ENCODE results near the gene CPA1.

Gene CPA1

DNA sequence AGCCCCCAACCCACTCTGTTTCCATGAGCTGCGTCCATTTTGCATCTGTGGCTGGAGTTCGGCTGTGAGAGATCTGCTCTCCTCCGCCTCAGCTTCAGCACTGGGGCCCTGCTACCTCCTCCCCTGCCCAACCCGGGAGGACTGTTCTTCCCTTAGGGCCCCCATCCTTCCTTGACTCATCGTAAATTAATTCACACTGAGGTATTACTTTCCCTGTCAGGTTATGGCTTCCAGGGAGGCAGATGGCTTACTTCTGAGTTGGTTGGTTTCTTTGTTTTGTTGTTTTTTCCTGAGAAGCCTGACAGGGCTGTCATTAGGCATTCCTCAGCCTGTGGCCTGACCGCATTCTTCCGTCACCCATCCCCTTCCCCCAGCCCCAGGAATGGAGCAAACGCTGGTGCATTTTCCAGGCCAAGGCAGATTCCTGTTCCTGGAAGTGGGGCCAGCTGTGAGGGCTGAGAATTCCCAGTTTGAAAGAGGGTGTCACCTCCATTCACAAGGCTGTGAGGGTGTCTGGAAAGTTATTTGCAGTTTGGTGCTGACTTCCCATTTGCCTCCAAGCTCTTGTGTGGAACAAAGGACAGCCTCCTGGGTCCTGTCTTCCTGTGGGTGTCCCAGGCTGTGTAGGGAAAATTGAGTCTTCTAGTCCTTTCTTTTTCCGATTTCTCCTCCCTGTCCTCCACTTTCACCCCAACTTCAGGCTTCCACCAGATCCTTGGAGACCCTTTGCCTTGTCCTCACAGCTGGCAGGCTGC lies 24.0 kb upstream of the CPA1 start:
- DNase-seq (ENCODE audit: low spot score), result no peak

DNA sequence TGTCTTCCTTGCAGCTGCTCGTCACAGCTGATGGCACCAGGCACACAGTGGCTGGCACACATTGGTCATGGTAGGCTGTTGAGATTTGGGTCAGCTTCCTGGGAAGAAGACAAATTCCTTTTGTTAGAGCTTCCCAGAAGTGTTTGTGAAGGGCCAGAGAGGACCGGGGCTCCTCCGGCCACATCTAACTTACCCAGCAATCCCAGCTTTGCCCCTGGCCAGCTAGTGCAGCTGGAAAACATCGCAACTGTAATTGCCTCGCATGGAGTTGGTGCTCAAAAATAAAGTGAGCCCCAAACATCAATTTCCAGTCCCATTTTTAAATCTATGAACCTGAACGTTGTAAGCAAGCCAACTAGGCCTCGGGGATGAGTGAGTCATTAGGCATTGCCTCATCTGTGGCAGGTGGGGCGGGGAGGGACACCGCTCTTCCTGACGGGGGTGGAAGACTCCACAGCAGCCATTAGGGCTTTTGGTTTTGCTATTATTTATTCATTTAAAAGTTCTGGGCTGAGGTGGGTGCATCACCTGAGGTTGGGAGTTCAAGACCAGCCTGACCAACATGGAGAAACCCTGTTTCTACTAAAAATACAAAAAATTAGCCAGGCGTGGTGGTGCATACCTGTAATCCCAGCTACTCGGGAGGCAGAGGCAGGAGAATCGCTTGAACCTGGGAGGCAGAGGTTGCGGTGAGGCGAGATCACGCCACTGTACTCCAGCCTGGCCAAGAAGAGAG lies 23.2 kb upstream of the CPA1 start:
- no peak for DNase-seq (ENCODE audit: low spot score)

DNA sequence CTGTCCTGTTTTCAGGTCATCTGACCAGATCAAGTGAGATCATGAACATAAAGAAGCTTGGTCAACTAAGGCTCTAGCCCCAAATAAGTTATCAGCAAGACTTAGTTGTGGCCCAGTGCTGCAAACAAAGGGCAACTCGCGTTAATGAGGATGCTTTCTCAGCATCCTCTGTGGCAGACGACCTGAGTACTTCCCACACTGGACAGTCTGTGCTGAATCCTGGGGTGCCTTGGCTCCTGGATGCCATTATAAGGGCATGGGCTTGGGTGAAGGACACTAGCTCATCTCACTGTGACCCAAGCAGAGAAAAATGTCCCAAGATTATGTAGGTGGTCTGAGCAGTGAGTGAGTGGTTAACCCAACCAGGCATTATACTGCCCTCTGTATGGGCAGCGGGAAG lies 21.8 kb upstream of the CPA1 start:
- no peak for DNase-seq (ENCODE audit: low spot score)

DNA sequence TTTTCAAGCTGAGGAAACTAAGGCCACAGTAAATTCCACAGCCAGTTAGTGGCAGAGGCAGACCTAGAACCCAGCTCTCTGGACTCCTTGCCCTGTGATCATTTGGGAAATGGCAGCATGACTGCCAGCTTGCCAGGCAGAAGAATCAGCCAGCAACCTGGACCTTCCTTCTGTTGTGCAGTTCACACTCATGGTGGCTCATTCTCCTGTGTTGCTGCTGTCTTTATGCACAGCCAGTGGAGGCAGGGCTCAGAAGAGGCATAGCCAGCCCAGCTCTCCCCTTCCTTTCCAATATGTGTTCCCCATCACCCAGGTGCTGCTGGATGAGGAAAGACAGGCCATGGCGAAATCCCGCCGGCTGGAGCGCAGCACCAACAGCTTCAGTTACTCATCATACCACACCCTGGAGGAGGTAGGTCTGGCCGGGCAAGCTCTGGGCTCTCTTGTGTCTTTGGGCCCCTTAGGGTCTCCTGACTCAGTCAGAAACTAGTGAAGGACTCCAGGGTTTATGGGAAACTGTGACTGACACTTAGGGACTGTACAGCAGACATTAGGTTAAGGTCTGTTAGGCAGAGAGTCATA lies 20.9 kb upstream of the CPA1 start:
- no peak for DNase-seq (ENCODE audit: low spot score)

DNA sequence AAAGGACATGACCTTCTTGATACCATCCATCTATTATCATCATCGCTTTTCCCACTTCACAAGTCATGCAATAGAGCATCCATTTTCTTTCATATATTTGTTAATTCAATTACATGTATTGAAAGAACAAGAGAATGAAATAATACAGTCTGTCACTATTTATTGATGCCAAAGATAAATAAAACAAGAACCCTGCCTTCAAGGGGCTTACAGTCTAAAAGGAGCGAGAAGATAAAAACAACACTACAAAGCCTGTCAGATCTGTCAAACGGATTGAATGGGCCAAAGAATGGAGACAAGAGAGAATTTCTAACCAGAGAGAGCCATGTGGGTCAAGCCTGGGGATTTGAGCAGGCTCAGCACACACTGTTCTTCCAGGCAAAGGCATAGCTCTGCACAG lies 19.8 kb upstream of the CPA1 start:
- DNase-seq (ENCODE audit: low spot score), result no peak

DNA sequence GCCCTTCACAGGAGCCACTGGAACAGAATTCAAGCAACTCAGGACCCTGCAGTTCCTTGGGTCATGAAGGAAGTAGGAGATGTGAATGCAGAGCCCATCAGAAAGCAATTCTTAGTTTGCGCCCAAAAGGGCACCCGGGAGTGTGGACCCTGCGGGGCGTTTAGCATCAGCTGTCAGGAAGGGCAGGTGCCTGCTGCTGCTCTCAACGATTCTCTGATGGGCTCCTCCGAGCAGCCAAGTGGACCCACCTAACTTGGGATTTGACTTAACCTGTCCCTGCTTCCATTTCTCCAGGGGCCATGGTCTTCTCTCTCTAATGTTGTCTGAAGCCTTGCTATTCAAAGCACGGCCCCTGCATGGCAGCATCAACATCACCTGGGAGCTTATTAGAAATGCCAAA lies 18.6 kb upstream of the CPA1 start:
- DNase-seq (ENCODE audit: low spot score), result no peak

DNA sequence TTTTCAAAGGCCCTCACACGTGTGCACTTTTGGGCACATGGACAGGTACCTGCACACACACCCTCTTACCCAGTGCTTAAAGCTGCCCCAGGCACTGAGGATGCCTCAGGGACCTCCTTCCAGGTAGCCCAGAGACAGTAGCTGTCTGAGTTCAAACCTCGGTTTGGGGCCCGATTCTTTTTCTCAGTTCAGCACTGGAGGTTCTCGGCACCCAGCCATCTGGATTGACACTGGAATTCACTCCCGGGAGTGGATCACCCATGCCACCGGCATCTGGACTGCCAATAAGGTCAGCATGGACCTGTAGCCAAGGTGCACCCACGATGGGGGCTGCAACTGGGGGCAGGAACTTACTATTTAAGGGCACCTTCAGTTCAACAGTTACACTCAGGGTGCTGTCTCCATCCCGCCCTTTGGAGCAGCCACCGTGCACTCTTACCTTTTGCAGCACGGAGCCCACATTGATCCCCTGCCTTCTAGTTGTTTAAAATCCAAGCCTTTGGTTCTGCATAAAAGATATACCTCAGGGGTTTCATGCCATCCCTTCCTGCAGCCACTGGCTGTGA lies 18.0 kb upstream of the CPA1 start:
- DNase-seq (ENCODE audit: low spot score), result no peak

DNA sequence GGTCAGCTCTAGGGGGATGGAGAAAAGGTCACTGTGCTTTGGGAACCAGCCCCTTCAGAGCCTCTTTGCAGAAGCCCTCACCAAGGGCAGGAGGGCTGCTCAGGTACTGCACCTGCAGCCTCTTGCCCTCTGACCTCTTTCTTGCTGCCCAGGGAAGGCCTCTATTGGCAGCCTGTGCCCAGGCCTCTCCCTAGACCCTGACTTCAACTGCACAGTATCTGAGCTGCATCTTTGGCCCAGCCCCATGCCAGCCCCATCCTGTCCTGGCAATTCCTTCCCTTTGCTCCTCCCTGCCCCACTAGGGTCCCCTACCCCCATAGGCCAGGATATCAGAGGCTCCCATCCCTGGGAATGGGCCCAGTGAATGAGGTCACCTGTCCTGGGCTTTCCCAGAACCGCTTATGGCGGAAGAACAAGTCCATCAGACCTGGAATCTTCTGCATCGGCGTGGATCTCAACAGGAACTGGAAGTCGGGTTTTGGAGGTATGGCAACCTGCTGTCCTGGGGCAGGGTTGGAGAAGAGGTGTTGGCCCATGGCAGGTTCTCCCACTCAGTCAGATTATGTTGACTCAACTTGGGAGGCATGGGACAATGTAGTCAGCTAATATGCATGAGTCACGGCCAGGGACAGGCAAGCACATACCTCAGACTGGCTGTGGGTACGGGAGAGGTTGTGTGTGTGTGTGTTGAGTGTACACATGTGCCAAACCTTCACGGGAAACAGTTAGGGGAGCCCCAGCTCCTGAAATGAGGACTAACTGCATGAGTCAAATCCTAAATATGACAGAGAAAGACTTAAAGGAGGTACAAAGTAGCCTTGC lies 17.1 kb upstream of the CPA1 start:
- DNase-seq (ENCODE audit: low spot score), result no peak

DNA sequence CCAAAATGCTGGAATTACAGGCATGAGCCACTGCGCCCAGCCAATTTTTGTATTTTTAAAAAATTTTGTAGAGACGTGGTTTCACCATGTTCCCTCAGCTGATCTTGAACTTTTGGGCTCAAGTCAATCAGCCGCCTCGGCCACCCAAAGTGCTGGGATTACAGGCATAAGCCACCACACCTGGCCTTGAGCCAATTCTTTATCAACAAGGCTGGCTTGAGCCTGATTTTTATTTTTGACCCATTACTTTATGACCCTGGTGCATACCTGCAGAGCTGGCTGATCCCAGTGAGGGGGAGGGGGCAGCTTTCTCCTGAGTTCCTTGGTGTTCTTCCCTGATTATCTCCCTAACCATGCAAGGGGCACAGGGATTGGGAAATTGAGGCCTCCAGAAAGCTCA lies 15.8 kb upstream of the CPA1 start:
- no peak for DNase-seq (ENCODE audit: low spot score)

DNA sequence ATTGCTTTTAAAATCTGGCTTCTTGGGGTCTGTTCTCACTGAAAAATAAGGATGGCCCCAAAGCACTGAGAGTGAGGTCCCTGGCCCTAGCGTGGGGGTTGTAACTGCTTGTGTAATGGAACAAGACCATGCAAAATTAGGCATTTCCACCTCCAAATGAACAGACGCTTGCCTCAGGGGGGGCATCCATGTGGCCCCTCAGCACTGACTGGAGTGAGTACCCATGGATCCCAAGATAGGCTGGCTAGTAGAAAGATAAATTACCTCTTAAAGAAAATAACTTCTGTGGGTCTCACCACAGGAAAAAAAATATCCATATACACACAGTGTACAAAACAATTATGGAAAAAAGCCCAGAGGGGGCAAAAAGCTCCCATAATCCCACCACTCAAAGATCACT lies 15.2 kb upstream of the CPA1 start:
- DNase-seq (ENCODE audit: low spot score), result no peak

DNA sequence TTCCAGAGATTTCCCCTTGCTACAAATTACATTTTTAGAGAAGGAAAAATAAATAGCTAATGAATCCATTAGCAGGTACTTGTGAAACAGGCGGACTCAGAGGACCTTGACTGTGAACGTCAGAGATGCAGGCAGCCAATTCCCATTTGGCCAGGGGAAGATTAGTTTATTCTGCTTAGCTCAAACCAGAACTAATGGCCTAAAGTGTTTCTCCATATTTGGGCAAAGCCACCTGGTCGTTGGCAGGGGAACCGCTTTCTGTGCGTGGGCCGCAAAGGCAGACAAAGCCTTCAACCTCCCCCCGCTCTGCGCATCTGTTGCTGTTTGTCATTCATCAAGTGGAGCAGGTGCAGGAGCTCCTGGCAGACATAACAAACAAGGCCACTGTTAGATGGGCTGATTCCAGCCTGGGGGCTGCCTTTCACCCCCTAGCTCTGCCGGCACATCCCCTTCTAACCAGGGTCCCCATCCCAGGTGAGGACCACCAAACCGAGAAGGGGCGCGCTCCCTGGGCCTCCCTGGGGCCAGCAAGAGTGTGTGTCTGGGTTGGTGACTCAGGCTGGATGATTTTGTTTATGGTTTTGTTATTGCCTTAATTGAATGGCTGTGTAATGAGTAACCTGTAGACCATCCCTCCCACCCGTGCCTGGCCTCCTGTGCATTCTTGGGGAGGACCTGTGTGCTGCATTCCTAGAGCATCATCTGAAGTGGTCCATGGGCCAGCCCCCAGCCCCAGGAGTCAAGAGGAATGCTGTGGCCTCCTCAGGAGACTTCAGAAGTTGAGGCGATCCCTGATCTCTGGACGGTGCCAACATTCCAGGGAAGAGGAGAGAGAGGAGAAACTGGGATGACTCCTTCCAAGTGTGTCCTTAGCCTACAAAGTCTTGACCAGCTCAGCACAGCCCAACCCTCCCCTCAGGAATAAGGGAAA lies 14.5 kb upstream of the CPA1 start:
- no peak for DNase-seq (ENCODE audit: low spot score)

DNA sequence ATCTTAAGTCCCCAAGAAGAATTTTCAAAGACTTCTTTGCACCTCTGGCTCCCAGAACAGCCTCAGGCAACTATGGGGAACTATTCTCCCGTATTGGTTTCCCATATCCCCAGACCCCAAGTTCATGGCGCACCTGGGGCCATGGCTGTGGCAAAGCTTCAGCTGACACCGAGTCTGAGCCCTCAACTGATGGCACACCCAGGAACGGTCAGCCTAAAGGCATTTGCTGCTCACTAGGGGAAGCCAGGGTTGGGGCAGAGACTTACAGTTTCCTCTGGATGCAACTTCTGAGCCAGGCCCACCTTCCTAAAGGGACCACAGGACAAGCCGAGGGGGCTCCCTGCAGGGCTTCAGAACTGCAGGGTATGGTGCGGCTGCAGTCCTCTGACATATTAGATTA lies 13.7 kb upstream of the CPA1 start:
- no peak for DNase-seq (ENCODE audit: low spot score)

DNA sequence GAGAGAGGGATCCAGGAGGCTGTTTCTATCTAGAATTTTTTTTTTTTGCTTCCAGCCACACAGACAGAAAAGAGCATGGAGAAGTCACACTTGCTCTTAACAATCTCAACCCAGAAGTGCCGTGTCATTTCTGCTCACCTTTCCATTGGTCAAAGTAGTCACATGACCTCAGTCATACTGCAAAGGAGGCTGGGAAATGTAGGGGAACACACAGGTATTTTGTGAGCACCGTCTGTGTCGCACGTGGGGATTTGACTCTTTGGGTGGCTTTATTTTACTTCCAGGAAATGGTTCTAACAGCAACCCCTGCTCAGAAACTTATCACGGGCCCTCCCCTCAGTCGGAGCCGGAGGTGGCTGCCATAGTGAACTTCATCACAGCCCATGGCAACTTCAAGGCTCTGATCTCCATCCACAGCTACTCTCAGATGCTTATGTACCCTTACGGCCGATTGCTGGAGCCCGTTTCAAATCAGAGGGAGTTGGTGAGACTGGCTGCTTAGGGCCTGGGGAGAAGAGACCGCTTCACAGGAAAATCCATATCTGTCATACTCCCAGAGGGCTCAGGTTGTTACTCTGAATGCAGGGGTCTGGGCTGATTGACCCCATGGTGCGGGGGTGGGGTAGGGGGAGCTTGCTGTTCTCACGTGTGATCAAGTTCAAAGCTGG lies 13.1 kb upstream of the CPA1 start:
- peak; percentile 34 for DNase-seq (ENCODE audit: low spot score)

DNA sequence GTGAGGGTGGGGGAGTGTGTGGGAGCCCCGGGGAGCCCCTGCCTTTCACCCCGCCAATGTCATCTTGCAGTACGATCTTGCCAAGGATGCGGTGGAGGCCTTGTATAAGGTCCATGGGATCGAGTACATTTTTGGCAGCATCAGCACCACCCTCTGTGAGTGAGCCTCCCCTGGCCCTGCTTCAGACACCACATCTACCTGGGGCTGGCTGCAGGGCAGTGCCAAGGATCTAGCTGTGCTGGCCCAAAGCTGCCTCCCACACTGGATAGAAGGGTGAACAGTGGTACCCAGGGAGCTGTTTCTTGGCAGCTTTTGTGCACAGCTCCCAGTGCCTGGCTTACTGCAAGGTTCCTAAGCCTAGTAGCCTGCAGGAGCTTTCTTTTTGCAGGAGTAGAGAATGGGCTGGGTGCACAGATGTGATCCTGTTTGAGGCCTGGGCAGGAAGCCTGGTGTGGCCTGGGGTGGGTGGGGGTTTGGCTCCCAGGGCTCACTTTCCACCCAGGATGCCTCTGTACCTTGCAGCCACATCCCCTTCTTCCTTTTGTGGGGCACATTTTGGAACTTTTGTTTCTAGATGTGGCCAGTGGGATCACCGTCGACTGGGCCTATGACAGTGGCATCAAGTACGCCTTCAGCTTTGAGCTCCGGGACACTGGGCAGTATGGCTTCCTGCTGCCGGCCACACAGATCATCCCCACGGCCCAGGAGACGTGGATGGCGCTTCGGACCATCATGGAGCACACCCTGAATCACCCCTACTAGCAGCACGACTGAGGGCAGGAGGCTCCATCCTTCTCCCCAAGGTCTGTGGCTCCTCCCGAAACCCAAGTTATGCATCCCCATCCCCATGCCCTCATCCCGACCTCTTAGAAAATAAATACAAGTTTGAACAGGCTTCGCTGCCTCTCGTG lies 12.2 kb upstream of the CPA1 start:
- DNase-seq (ENCODE audit: low spot score), result no peak

DNA sequence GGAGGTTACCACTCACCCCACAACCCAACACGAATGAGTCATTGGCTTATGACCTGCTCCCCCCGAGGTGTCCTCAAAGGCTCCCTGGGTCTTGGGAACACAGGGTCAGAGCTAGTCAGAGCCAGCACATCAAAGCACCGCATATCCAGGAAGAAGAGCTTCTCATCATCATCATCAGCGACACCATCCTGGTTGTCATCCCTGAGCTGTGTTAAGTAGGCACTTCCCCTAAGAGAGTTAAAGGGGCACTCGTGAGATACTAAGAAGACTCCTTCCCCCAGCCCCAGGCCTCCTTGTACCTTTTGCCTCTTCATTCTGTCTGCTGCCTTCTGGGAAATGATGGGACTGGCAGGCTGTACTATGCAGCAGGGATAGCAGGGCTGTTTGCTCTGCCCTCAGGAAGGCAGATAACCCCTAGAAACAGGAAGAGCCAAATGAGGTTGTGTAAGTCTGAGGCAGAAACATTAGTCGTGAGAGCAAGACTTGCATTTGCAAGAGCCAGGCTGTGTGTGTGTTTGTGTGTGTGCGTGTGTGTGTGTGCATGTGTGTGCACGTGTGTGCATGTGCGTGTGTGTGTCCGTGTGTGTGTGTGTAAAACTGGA lies 11.1 kb upstream of the CPA1 start:
- no peak for DNase-seq (ENCODE audit: low spot score)

DNA sequence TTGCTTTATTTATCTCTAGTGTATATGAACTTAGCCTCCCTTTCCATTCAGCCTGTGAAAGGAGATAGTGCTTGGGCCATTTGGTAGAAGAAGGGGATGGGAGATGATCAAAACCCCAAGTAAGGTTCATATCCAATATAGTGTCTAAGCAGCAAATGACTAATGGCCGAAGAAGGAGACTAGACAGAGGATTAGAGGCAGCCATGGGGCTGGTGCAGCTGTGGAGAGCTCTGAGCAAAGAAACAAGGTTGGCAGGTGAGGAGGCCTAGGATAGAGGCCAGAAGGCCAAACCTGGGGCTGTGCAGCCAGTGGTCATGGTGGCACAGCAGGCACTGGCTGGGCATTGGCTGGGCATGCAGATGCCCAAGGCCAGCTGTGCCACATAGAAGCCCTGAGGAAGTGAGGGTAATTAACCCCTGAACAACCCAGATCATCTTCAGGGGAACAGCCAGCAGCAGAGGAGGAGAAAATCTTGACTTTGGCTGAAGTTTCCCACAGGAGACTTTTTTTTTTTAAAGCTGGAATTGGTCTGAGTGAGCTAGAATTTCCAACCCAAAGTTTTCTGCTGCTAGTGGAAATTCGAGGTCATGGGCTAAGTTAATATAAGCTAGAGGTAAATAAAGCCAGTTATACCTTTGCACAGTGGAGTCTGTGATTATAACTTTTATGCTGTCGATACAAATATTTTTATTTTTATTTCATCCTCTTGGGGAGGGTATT lies 10.3 kb upstream of the CPA1 start:
- DNase-seq (ENCODE audit: low spot score), result no peak

DNA sequence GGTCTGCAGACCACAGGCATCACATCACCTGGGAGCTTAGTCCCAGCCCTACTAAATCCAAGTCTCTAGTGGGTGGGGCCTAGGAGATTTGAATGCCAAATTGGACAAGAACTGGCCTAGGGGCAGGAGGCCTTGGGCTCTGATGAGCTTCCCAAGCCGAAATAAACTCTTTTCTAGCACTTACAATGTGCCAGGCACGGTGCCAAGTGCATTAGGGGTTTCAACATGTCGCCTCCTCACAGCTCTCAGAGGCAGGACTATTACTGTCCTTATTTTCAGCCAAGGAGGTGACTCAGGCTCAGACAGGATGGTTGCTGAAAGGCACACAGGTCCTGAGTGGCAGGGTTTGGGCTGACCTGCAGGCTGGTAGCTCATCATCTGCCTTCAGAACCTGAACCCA lies 9.2 kb upstream of the CPA1 start:
- no peak for DNase-seq (ENCODE audit: low spot score)

DNA sequence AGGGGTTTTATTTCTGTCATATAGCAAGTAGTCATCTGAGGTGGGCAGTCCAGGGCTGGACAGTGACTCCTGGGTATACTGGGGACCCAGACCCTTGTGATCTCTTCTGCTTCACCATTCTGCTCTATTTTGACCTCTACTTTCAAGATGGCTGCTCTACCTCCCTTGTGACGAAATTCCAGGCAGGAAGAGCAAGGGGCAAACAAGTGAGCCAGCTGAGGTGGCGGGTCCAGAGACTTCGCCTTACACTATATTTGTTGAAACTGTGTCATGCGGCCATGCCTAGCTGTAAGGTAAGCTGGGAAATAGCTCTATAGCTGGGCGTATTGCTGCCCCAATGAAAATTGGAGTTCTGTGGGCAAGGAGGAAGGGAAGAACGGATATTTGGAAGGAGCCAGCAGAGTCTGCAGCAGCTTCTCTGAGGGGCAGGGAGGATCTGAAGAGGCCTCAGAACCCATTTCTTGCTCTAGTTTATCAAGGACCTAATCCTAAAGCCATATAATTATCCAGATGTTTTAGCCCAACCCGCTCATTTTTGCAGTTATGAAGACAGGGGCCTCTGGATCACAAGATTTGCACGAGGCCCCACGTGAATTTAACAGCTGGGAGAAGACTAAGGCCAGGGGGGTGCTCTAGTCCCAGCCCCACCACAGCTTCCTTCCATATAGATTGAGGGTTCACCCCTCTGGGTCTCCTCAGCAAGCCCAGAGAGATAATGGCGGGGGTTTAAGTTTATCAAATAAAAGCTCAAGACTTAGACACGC lies 7.7 kb upstream of the CPA1 start:
- no peak for DNase-seq (ENCODE audit: low spot score)
